Stomach (tissue), 9 donors: Measurements from ENCODE around the gene SDCBP2. TPM values are rescaled to one million over a fixed set of nuclear protein-coding genes. Genes with fewer than 3 reads are reported as not detected.
"Not testable (repeated sequence)": the region's sequence is repeated elsewhere in the genome, so short reads cannot be mapped to it uniquely, and the experiment has no call there.

Source experiments
- DNase-seq, 2 donors: peaks; one replicate each; pipeline versions ENCODE4 v3.0.0 to v3.0.0-alpha.2; 2013 to 2019
- H3K27ac ChIP-seq, 5 donors: fragments of 200-600 bp in 4 of 5; sonication (generic) in 4 of 5; one replicate each; pipeline ENCODE4 v1.5.1; 2013 to 2019; ENCODE audit warnings: mild to moderate bottlenecking in 1 of 5, moderate library complexity in 1 of 5
- H3K27me3 ChIP-seq, 3 donors: fragments of 200-600 bp; sonication (generic); one replicate each; pipeline ENCODE4 v1.5.1; 2017 to 2019; ENCODE audit warnings: mixed run types in 1 of 3
- H3K36me3 ChIP-seq, 4 donors: fragments of 200-600 bp; sonication (generic); 1 replicate in 3 of 4; 2 replicates in 1 of 4; pipeline ENCODE4 v1.5.1; 2016 to 2019
- H3K4me1 ChIP-seq, 4 donors: fragments of 200-600 bp; sonication (generic); one replicate each; pipeline ENCODE4 v1.5.1; 2016 to 2019
- H3K4me3 ChIP-seq, 4 donors: fragments of 200-600 bp; sonication (generic) in 3 of 4; one replicate each; pipeline ENCODE4 v1.5.1; 2016 to 2019; ENCODE audit warnings: mild to moderate bottlenecking in 1 of 4
- H3K9me3 ChIP-seq, 4 donors: fragments of 200-600 bp; sonication (generic); one replicate each; pipeline ENCODE4 v1.5.1; 2016 to 2019
- EP300 ChIP-seq: sonication (generic); formaldehyde crosslinking; IDR thresholded peaks from one replicate; pipeline ENCODE4 v1.6.1; 2017; ENCODE audit warnings: antibody characterized with exemption
- POLR2A ChIP-seq, 4 donors: fragments of 450-650 bp; IDR thresholded peaks; one replicate each; pipeline ENCODE4 v1.6.1; 2016; ENCODE audit warnings: antibody characterized with exemption in 4 of 4, control low read depth in 2 of 4, mild to moderate bottlenecking in 1 of 4, moderate library complexity in 1 of 4
- POLR2AphosphoS5 ChIP-seq, 3 donors: sonication (generic); formaldehyde crosslinking; IDR thresholded peaks; one replicate each; pipeline ENCODE4 v1.6.1; 2016; ENCODE audit warnings: antibody characterized with exemption in 3 of 3
- WGBS, 5 donors: extraction: QIAGEN DNeasy Blood & Tissue Kit in 3 of 5; methylation state at CpG; one replicate each; pipeline versions ENCODE4 v1.1.5 to v1.1.7; 2013 to 2018; 5-methylcytosine and 5-hydroxymethylcytosine counted together
- intact Hi-C: fragments of 100-400 bp; cut with DNase I; formaldehyde crosslinking; loops from one replicate; pipeline ENCODE4 v1.15.1; 2023; ENCODE audit warnings: low total_unique reads
- polyA plus RNA-seq, 3 donors: library from polyadenylated mRNA; stranded (reverse); fragments of 200-250 nt; gene quantifications; one replicate each; pipeline ENCODE4 v1.2.3, GENCODE V29; 2013
- total RNA-seq, 5 donors: library from RNA; depleted of rRNA; stranded (reverse); fragments of >200 nt; gene quantifications; one replicate each; pipeline versions ENCODE4 v1.1.0 to v1.2.3, GENCODE V29; 2014 to 2016
- TF ChIP-seq, protein P1 (sequence below), 7 experiments: fragments of 450-650 bp in 4 of 7; fragments of 200-600 bp in 3 of 7; sonication (generic) in 3 of 7; IDR thresholded peaks; one replicate each; pipeline ENCODE4 v1.5.1; 2016 to 2019; ENCODE audit warnings: antibody characterized with exemption in 7 of 7, control low read depth in 2 of 7, mild to moderate bottlenecking in 1 of 7
- donor health status: healthy with polysubstance abuse.
- donor health status: Bipolar disorder and iron deficiency.
- donor health status: healthy.

SDCBP2 gene
- total and polyA plus RNA-seq, 8 donors, result 33.3 to 297 (median 60.5) TPM

DNA sequence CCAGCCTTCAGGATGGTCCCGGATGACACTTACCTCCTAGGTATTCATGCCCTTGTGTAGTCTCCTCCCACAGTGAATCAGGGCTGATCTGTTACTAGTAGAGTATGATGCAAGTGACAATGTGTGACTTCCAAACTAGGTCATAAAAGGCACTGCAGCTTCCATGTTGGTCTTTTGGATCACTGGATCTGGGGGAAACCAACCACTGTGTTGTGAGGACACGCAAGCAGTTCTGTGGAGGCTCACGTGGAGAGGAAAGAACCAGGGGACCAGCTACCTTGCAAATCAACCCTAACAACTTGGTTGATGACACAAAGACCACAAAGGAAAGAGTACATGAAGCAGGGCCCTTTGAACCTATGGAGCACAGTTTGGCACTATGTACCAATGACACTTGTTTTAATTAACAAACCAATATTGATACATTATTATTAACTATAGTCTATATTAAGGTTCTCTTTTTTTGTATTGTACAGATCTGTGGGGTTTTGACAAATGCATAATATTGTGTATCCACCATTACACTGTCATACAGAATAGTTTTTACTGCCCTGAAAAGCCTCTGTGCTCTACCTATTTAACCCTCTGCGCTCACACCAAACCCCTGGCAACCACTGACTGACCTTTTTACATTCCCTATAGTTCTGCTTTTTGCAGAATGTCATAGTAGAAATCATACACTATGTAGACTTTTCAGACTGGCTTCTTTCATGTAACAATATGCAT is 16.3 kb upstream of the SDCBP2 start:
- H3K9me3 ChIP-seq, result peaks cover 0 to 20% (median 5%) of the 10 kb centered on the region in 4 donors
- WGBS, 5 donors, result 82 to 98% (median 89%) methylated on average over 4 of the region's 4 CpGs
- DNase-seq, result no peak
- H3K4me1 ChIP-seq, result peaks cover 0 to 4% (median 0%) of the 10 kb centered on the region in 4 donors
- intact Hi-C loops, result no loop called here
- no peak overlapping the region for H3K4me3 ChIP-seq
- no peaks in the 10 kb centered on the region for H3K36me3 ChIP-seq
- no peaks in the 10 kb centered on the region for H3K27me3 ChIP-seq
- H3K27ac ChIP-seq, result no peak overlapping the region
- TF ChIP-seq EP300, result no peak
- TF ChIP-seq POLR2AphosphoS5 (IDR thresholded peaks at IDR 0.05), result no peak
- TF ChIP-seq, protein P1, sequence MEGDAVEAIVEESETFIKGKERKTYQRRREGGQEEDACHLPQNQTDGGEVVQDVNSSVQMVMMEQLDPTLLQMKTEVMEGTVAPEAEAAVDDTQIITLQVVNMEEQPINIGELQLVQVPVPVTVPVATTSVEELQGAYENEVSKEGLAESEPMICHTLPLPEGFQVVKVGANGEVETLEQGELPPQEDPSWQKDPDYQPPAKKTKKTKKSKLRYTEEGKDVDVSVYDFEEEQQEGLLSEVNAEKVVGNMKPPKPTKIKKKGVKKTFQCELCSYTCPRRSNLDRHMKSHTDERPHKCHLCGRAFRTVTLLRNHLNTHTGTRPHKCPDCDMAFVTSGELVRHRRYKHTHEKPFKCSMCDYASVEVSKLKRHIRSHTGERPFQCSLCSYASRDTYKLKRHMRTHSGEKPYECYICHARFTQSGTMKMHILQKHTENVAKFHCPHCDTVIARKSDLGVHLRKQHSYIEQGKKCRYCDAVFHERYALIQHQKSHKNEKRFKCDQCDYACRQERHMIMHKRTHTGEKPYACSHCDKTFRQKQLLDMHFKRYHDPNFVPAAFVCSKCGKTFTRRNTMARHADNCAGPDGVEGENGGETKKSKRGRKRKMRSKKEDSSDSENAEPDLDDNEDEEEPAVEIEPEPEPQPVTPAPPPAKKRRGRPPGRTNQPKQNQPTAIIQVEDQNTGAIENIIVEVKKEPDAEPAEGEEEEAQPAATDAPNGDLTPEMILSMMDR (IDR thresholded peaks at IDR 0.05), result no peak
- TF ChIP-seq POLR2A (IDR thresholded peaks at IDR 0.05), result no peak

DNA sequence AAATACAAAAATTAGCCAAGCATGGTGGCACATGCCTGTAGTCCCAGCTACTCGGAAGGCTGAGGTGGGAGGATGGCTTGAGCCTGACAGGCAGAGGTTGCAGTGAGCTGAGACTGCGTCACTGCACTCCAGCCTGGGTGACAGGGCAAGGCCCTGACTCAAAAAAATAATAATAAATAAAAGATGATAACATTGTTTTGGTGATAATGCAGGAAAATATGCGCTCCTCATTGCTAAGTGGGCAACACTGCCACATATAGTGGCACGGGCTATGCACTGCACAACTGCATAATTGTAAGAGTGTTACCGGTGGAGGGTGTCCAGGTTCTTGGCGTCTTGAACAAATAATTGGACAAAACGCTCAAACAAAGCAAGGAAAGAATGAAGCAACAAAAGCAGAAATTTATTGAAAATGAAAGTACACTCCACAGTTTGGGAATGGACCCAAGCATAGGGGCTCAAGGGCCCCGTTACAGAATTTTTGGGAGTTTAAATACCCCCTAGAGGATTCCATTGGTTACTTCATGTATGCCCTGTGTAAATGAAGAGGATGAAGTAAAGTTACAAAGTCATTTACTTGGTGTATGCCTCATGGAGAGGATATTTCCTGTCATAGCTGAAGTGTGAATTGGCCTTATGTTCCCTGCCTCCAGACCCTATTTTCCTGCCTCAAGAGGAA is 14.6 kb upstream of the SDCBP2 start:
- H3K4me3 ChIP-seq, H3K27me3 ChIP-seq, H3K27ac ChIP-seq, H3K36me3 ChIP-seq, H3K4me1 ChIP-seq, DNase-seq, intact Hi-C loops: not testable (repeated sequence)
- 79 to 86% (median 82%) methylated on average over 8 of the region's 8 CpGs for WGBS, 5 donors
- peaks cover 0 to 13% (median 5%) of the 10 kb centered on the region in 4 donors for H3K9me3 ChIP-seq

DNA sequence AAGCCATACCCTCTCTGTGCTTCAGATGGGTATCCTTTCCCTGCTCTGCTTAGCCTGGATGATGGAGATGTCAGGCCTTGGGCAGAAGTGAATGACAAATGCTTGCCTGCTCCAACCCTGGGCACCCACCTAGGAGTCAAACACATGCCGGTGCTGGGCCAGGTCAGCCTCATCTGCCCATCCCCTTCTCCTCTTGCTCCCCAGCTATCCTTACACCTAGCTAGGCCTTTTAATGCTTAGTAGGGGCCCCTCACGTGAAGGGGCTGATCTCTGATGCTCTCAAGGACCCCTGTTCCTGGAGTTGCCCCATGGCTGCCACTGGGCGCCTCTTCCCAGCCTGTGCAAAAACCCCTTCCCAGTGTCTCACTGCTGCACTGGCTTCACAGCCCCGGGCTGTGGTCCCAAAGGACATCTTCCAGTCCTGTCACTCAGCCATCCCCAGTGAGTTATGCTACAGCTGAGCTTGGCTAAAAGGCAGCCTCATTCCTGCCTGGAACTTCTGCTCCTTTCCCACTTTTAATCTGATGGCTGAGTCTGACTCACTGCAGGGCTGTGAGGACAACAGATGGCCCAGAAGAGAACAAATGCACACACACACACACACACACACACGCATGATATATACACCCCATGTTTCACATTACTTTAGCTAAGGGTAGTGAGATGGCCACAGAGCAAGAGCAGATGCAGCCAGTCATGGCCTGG is 12.8 kb upstream of the SDCBP2 start:
- Histone ChIP-seq H3K27ac (no peak overlapping the region), H3K4me3 (no peak overlapping the region), H3K9me3 (no peaks in the 10 kb centered on the region), H3K4me1 (peaks cover 8 to 18% (median 13%) of the 10 kb centered on the region in 4 donors), H3K36me3 (no peaks in the 10 kb centered on the region), H3K27me3 (no peaks in the 10 kb centered on the region)
- TF ChIP-seq EP300 (no peak), POLR2A (IDR thresholded peaks at IDR 0.05) (no peak), POLR2AphosphoS5 (IDR thresholded peaks at IDR 0.05) (no peak)
- TF ChIP-seq, protein P1 (IDR thresholded peaks at IDR 0.05), result no peak
- DNase-seq, result no peak
- intact Hi-C loops, result no loop called here
- 86 to 90% (median 87%) methylated on average over 5 of the region's 5 CpGs for WGBS, 5 donors

DNA sequence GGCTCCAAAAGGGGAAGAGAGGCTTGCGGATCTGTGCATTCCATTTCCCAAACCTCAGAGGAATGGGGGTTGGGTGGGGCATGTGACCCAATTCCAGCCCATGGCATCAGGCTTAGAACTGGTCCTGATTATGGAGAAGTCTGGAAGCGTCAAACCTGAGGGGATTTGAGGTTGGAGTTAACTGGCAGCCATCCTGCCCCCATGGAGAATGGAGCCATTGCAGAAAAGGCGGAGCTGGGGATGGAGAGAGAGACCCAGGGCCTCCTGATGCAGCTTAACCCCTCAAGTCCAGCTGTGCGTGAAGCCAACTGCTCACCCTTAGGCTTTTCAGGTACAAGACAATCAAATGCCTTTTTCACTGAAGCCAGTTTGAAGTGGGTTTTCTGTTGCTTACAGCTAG is 9.9 kb upstream of the SDCBP2 start:
- H3K27me3 ChIP-seq, result no peaks in the 10 kb centered on the region
- intact Hi-C loops, result no loop called here
- H3K9me3 ChIP-seq, result no peaks in the 10 kb centered on the region
- no peaks in the 10 kb centered on the region for H3K36me3 ChIP-seq
- no peak overlapping the region for H3K4me3 ChIP-seq
- no peak for TF ChIP-seq POLR2AphosphoS5 (IDR thresholded peaks at IDR 0.05)
- no peak for TF ChIP-seq POLR2A (IDR thresholded peaks at IDR 0.05)
- TF ChIP-seq EP300, result no peak
- TF ChIP-seq, protein P1 (IDR thresholded peaks at IDR 0.05), result no peak
- 82 to 91% (median 86%) methylated on average over 4 of the region's 4 CpGs for WGBS, 5 donors
- no peak for DNase-seq
- H3K4me1 ChIP-seq, result peaks cover 15 to 25% (median 20%) of the 10 kb centered on the region in 4 donors
- H3K27ac ChIP-seq, result no peak overlapping the region
